Ovary (tissue), 3 donors: ENCODE results near the gene CCDC137.

ENCODE experiments used
- CTCF ChIP-seq, 3 donors: fragments of 450-650 bp in 2 of 3; fragments of 200-600 bp in 1 of 3; IDR thresholded peaks; one replicate each; pipeline versions ENCODE4 v1.5.1 to v1.8.0; 2016 to 2022; ENCODE audit warnings: antibody characterized with exemption in 3 of 3, mild to moderate bottlenecking in 1 of 3
- POLR2A ChIP-seq: fragments of 450-650 bp; IDR thresholded peaks from one replicate; pipeline ENCODE4 v1.6.1; 2017; ENCODE audit warnings: antibody characterized with exemption, mild to moderate bottlenecking, moderate library complexity
- donor health status: DM: no; HTN: no; CAD: no.

DNA sequence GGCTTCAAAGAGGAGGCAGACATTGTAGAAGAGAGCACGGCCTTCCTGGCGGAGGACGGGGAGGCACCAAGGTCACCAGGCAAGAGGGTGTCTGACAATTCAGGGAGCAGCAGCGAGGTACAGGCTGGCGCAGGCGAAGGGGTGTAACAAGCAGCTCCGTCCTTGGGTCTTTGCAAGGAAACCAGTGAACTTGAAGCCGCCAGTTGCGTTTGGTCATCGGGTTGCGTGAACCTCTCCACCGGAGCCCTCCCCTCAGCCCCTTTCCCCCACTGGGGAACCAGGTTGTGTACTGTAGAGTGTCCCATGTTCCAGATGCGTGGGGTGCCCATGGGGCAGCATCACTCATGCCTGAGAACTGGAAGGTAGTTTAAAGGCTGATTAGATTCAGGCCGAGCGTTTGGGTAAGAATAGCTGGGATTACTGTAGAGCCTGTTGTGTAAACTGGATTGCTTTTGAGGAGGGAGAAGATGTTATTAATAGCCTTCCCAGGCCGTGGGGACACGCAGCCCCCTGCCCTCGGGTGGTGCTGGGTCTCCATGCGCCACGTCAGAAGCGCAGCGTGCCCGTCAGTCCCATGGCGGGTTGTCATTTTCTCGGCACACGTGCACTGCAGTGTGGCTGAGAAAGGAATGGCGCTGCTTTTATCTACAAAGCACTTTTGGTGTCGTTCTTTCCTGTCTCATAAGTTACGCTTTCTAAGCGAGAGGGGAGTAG is 39.1 kb downstream of the CCDC137 start:
- TF ChIP-seq CTCF (IDR thresholded peaks at IDR 0.05) (no peak), POLR2A (no peak)
